Glutamatergic neuron (in vitro differentiated cells): ENCODE measurements around the gene CHST15. TPM values are rescaled to one million over a fixed set of nuclear protein-coding genes. Genes with fewer than 3 reads are reported as not detected.

Experiments used
- DNase-seq: peaks from one replicate; pipeline ENCODE4 v3.0.0; 2022
- H3K27ac Mint-ChIP-seq: one replicate; pipeline ENCODE4 v1.8.0; 2020; ENCODE audit warnings: mild to moderate bottlenecking, mixed read lengths, inconsistent platforms; ENCODE audit not compliant: unreplicated experiment
- H3K27me3 Mint-ChIP-seq: one replicate; pipeline ENCODE4 v1.8.0; 2020; ENCODE audit warnings: mild to moderate bottlenecking, moderate library complexity, mixed read lengths, inconsistent platforms; ENCODE audit not compliant: unreplicated experiment
- H3K36me3 Mint-ChIP-seq: one replicate; pipeline ENCODE4 v1.8.0; 2020; ENCODE audit warnings: mild to moderate bottlenecking, mixed read lengths, inconsistent platforms; ENCODE audit not compliant: unreplicated experiment
- H3K4me1 Mint-ChIP-seq: one replicate; pipeline ENCODE4 v1.8.0; 2020; ENCODE audit warnings: mild to moderate bottlenecking, low read depth, mixed read lengths, inconsistent platforms; ENCODE audit not compliant: unreplicated experiment
- H3K4me3 Mint-ChIP-seq: one replicate; pipeline ENCODE4 v1.8.0; 2020; ENCODE audit warnings: mild to moderate bottlenecking, mixed read lengths, inconsistent platforms; ENCODE audit not compliant: unreplicated experiment
- H3K9me3 Mint-ChIP-seq: one replicate; pipeline ENCODE4 v1.8.0; 2020; ENCODE audit warnings: mild to moderate bottlenecking, moderate library complexity, mixed read lengths, inconsistent platforms; ENCODE audit not compliant: unreplicated experiment
- CTCF ChIP-seq: fragments of 200-600 bp; sonication (generic); IDR thresholded peaks from one replicate; pipeline ENCODE4 v1.5.0; 2021; ENCODE audit not compliant: partially characterized antibody, unreplicated experiment
- total RNA-seq: library from RNA; stranded (reverse); fragmentation: NEBNext Ultra II Directional; extraction: Animal tissue kit (Norgen Biotek cat#: 25700); gene quantifications from one replicate; pipeline ENCODE4 v1.2.1, GENCODE V29; 2021; ENCODE audit not compliant: unreplicated experiment

CHST15 gene
- total RNA-seq, 1 donor from 2014 or later: 2.4 TPM

- Mint-ChIP-seq H3K9me3 (peaks cover 4% of the 10 kb centered on the region), H3K27me3 (peaks cover 2% of the 10 kb centered on the region), H3K27ac (no peak overlapping the region), H3K4me3 (no peak overlapping the region), H3K36me3 (peaks cover 9% of the 10 kb centered on the region), H3K4me1 (peaks cover 10% of the 10 kb centered on the region)
- TF ChIP-seq CTCF: no peak
- DNase-seq: no peak
Observed at GRCh38 chr10:124014416-124015154, 78.8 kb downstream of the CHST15 start.

GRCh38 chr10:124013916-124014315, 79.5 kb downstream of the CHST15 start:
- Mint-ChIP-seq H3K27ac (no peak overlapping the region), H3K9me3 (peaks cover 5% of the 10 kb centered on the region), H3K4me1 (peaks cover 10% of the 10 kb centered on the region), H3K4me3 (no peak overlapping the region), H3K36me3 (peaks cover 9% of the 10 kb centered on the region), H3K27me3 (peaks cover 2% of the 10 kb centered on the region)
- no peak for DNase-seq
- TF ChIP-seq CTCF: no peak

GRCh38 chr10:124012991-124013390, 80.4 kb downstream of the CHST15 start:
- H3K36me3 Mint-ChIP-seq: peaks cover 9% of the 10 kb centered on the region
- no peak for TF ChIP-seq CTCF
- no peak overlapping the region for H3K4me3 Mint-ChIP-seq
- no peak overlapping the region for H3K27ac Mint-ChIP-seq
- H3K9me3 Mint-ChIP-seq: peaks cover 5% of the 10 kb centered on the region
- peaks cover 10% of the 10 kb centered on the region for H3K4me1 Mint-ChIP-seq
- H3K27me3 Mint-ChIP-seq: peaks cover 1% of the 10 kb centered on the region
- no peak for DNase-seq

GRCh38 chr10:124012583-124012982, 80.8 kb downstream of the CHST15 start:
- Mint-ChIP-seq H3K4me1 (peaks cover 10% of the 10 kb centered on the region), H3K27me3 (no peaks in the 10 kb centered on the region), H3K4me3 (no peak overlapping the region), H3K9me3 (peaks cover 5% of the 10 kb centered on the region), H3K27ac (no peak overlapping the region), H3K36me3 (peaks cover 9% of the 10 kb centered on the region)
- TF ChIP-seq CTCF: no peak
- no peak for DNase-seq

GRCh38 chr10:124012066-124012465, 81.3 kb downstream of the CHST15 start:
- Mint-ChIP-seq H3K27me3 (no peaks in the 10 kb centered on the region), H3K9me3 (peaks cover 5% of the 10 kb centered on the region), H3K27ac (no peak overlapping the region), H3K4me3 (no peak overlapping the region), H3K36me3 (peaks cover 9% of the 10 kb centered on the region), H3K4me1 (peaks cover 9% of the 10 kb centered on the region)
- no peak for DNase-seq
- no peak for TF ChIP-seq CTCF
